K562 (cell line): Measurements from ENCODE around the gene FNDC1. TPM values are rescaled to one million over a fixed set of nuclear protein-coding genes. Genes with fewer than 3 reads are reported as not detected.

Source experiments
- HMG20B ChIP-seq: fragments of 250-450 bp; sonication (Bioruptor Pico); IDR thresholded peaks from 2 replicates; pipeline ENCODE4 v1.5.0; 2021; ENCODE audit warnings: mild to moderate bottlenecking
- YY1 ChIP-seq, 3 experiments: IDR thresholded peaks; 2 replicates each; pipeline ENCODE4 v1.6.1; 2011; ENCODE audit warnings: low read length in 2 of 3, mild to moderate bottlenecking in 2 of 3, moderate library complexity in 2 of 3, borderline replicate concordance in 1 of 3, control low read depth in 1 of 3, low read depth in 1 of 3; ENCODE audit not compliant: insufficient read depth in 3 of 3, insufficient replicate concordance in 2 of 3, control insufficient read depth in 1 of 3, insufficient read length in 1 of 3; ENCODE audit errors: extremely low read depth in 1 of 3
- ZEB2 ChIP-seq: fragments of 450-650 bp; IDR thresholded peaks from 2 replicates; pipeline ENCODE4 v1.6.1; 2016
- ZNF609 ChIP-seq: sonication (generic); formaldehyde crosslinking; IDR thresholded peaks from 2 replicates; pipeline ENCODE4 v1.8.1; 2023; ENCODE audit warnings: missing genetic modification reagents, mild to moderate bottlenecking, borderline replicate concordance
- polyA plus RNA-seq, 8 experiments: library from polyadenylated mRNA; depleted of rRNA in 4 of 8; stranded (reverse) in 5 of 8; unstranded in 3 of 8; fragments of >200 nt; fragmentation: Nextera tagmentation in 2 of 8; fragmentation: Illumina TruSeq in 1 of 8; extraction: Ambion mirVana in 2 of 8; extraction: Trizol in 1 of 8; gene quantifications; 2 replicates each; pipeline versions ENCODE4 v1.2.1 to v1.2.3, GENCODE V29; 2011 to 2014; ENCODE audit warnings: inconsistent platforms in 1 of 8, missing spikeins in 1 of 8
- total RNA-seq, 7 experiments: library from RNA; depleted of rRNA in 6 of 7; stranded (reverse); fragments of >200 nt in 6 of 7; fragmentation: Illumina TruSeq in 2 of 7; extraction: Trizol in 2 of 7; gene quantifications; 2 replicates each; pipeline versions ENCODE4 v1.2.1 to v1.2.3, GENCODE V29; 2011 to 2021; ENCODE audit warnings: low replicate concordance in 1 of 7

The FNDC1 gene
- total and polyA plus RNA-seq, 9 of the 15 experiments (the other 6 are each of a cell fraction or from before 2014, with no cell fraction given): not detected

GRCh38 chr6:159321267-159321666 lies 152.1 kb downstream of the FNDC1 start (continued):
- TF ChIP-seq HMG20B (CRISPR knock-in tag) (no peak), ZNF609 (CRISPR knock-in tag) (no peak), YY1 (IDR thresholded peaks at IDR 0.05; ENCODE audit: borderline replicate concordance in 1 of 3, control insufficient read depth in 1 of 3, extremely low read depth in 1 of 3, insufficient read depth in 3 of 3, insufficient read length in 1 of 3, insufficient replicate concordance in 2 of 3, low read depth in 1 of 3, low read length in 2 of 3) (no peak), ZEB2 (no peak)

Other genes with a start within 250 kb of the FNDC1 start
- gene RSPH3, start 169.2 kb upstream of the FNDC1 start, total RNA-seq (2014; rRNA removed): 1.6 and 1.7 TPM in 2 replicates
- 1.8 and 1.9 TPM in 2 replicates for gene RSPH3, start 169.2 kb upstream of the FNDC1 start, total RNA-seq (2014; rRNA removed; fragmentation: Illumina TruSeq; extraction: Trizol)
- gene RSPH3, start 169.2 kb upstream of the FNDC1 start, total RNA-seq (2015; rRNA removed; fragmentation: Illumina TruSeq; extraction: Trizol): 2.0 and 2.3 TPM in 2 replicates
- 2.6 and 2.9 TPM in 2 replicates for gene RSPH3, start 169.2 kb upstream of the FNDC1 start, total RNA-seq (2021)
- gene RSPH3, start 169.2 kb upstream of the FNDC1 start, polyA plus RNA-seq (2011; rRNA removed): 1.2 and 1.3 TPM in 2 replicates
- gene RSPH3, start 169.2 kb upstream of the FNDC1 start, polyA plus RNA-seq (2014; fragmentation: Illumina TruSeq; extraction: Trizol): 1.3 and 2.1 TPM in 2 replicates
- gene RSPH3, start 169.2 kb upstream of the FNDC1 start, polyA plus RNA-seq (2014; fragmentation: Nextera tagmentation; extraction: Ambion mirVana): under 1 TPM; 0.52 to 0.68 TPM
- gene RSPH3, start 169.2 kb upstream of the FNDC1 start, polyA plus RNA-seq (2014; rRNA removed): 1.3 and 1.5 TPM in 2 replicates
- not detected in 2 replicates for gene TAGAP, start 124.4 kb upstream of the FNDC1 start, total RNA-seq (2014; rRNA removed)
- gene TAGAP, start 124.4 kb upstream of the FNDC1 start, total RNA-seq (2014; rRNA removed; fragmentation: Illumina TruSeq; extraction: Trizol): not detected in 2 replicates
- not detected in 2 replicates for gene TAGAP, start 124.4 kb upstream of the FNDC1 start, total RNA-seq (2015; rRNA removed; fragmentation: Illumina TruSeq; extraction: Trizol)
- 0.07 and 0.27 TPM in 2 replicates for gene TAGAP, start 124.4 kb upstream of the FNDC1 start, total RNA-seq (2021)
- not detected in 2 replicates for gene TAGAP, start 124.4 kb upstream of the FNDC1 start, polyA plus RNA-seq (2011; rRNA removed)
- gene TAGAP, start 124.4 kb upstream of the FNDC1 start, polyA plus RNA-seq (2014; fragmentation: Illumina TruSeq; extraction: Trizol): not detected in 2 replicates
- not detected for gene TAGAP, start 124.4 kb upstream of the FNDC1 start, polyA plus RNA-seq (2014; fragmentation: Nextera tagmentation; extraction: Ambion mirVana)
- gene TAGAP, start 124.4 kb upstream of the FNDC1 start, polyA plus RNA-seq (2014; rRNA removed): not detected in 2 replicates